Heart left ventricle (tissue), 16 donors: ENCODE results near the gene CC2D1B. TPM values are rescaled to one million over a fixed set of nuclear protein-coding genes. Genes with fewer than 3 reads are reported as not detected.

Experiments
- ATAC-seq, 4 donors: fragments of 200-7000 bp; cut with Tn5 transposase; one replicate each; pipeline ENCODE4 v1.9.1; 2020 to 2022; ENCODE audit warnings: moderate library complexity in 4 of 4, mild to moderate bottlenecking in 3 of 4, moderate number of reproducible peaks in 1 of 4
- DNase-seq, 5 donors: peaks; one replicate each; pipeline ENCODE4 v3.0.0-alpha.2; 2020
- H3K27ac ChIP-seq, 12 donors: fragments of 200-600 bp; sonication (generic) in 4 of 12; one replicate each; pipeline versions ENCODE4 v1.5.0 to v1.8.0; 2016 to 2022; ENCODE audit warnings: mild to moderate bottlenecking in 2 of 12
- H3K27me3 ChIP-seq, 9 donors: fragments of 200-600 bp; sonication (generic) in 2 of 9; one replicate each; pipeline versions ENCODE4 v1.5.1 to v1.8.0; 2016 to 2022; ENCODE audit warnings: mild to moderate bottlenecking in 3 of 9
- H3K36me3 ChIP-seq, 9 donors: fragments of 200-600 bp; sonication (generic) in 2 of 9; one replicate each; pipeline versions ENCODE4 v1.5.0 to v1.8.0; 2018 to 2022; ENCODE audit warnings: mild to moderate bottlenecking in 2 of 9
- H3K4me1 ChIP-seq, 12 donors: fragments of 200-600 bp; sonication (generic) in 4 of 12; one replicate each; pipeline versions ENCODE4 v1.5.0 to v1.8.0; 2016 to 2022; ENCODE audit warnings: mild to moderate bottlenecking in 3 of 12
- H3K4me3 ChIP-seq, 12 donors: fragments of 200-600 bp; sonication (generic) in 4 of 12; one replicate each; pipeline versions ENCODE4 v1.5.0 to v1.8.0; 2017 to 2022; ENCODE audit warnings: mild to moderate bottlenecking in 9 of 12, moderate library complexity in 4 of 12
- H3K9me3 ChIP-seq, 12 donors: fragments of 200-600 bp; sonication (generic) in 4 of 12; one replicate each; pipeline versions ENCODE4 v1.5.0 to v1.8.0; 2016 to 2022; ENCODE audit warnings: mild to moderate bottlenecking in 1 of 12
- CTCF ChIP-seq, 12 donors: fragments of 200-600 bp; sonication (generic) in 4 of 12; IDR thresholded peaks; one replicate each; pipeline versions ENCODE4 v1.5.0 to v1.8.0; 2018 to 2022; ENCODE audit warnings: antibody characterized with exemption in 12 of 12, mild to moderate bottlenecking in 5 of 12
- POLR2A ChIP-seq, 2 donors: fragments of 450-650 bp; IDR thresholded peaks; one replicate each; pipeline ENCODE4 v1.6.1; 2017; ENCODE audit warnings: antibody characterized with exemption in 2 of 2, mild to moderate bottlenecking in 2 of 2, moderate library complexity in 2 of 2
- WGBS, 4 donors: extraction: QIAGEN DNeasy Blood & Tissue Kit in 2 of 4; methylation state at CpG; one replicate each; pipeline versions ENCODE4 v1.1.5 to v1.1.7; 2013 to 2018; 5-methylcytosine and 5-hydroxymethylcytosine counted together
- intact Hi-C, 10 donors: fragments of 100-400 bp; cut with DNase I; formaldehyde crosslinking; loops; one replicate each; pipeline versions ENCODE4 v1.11.1 to v1.14.2; 2022
- polyA plus RNA-seq, 2 donors: library from polyadenylated mRNA; stranded (reverse); fragments of 200-250 nt; gene quantifications; one replicate each; pipeline ENCODE4 v1.2.3, GENCODE V29; 2013
- total RNA-seq, 9 donors: library from RNA; depleted of rRNA in 2 of 9; stranded (reverse); fragments of >200 nt in 2 of 9; fragmentation: NEBNext Ultra II Directional in 3 of 9; extraction: Animal tissue kit (Norgen Biotek cat#: 25700) in 3 of 9; gene quantifications; one replicate each; pipeline versions ENCODE4 v1.1.0 to v1.2.4, GENCODE V29; 2016 to 2023
- donor health status: ischemic (EF 13 %, LVEDD 7.1; RV severe dilation, severe dysfunction).
- donor health status: healthy with polysubstance abuse.
- donor health status: DM: no; HTN: yes; CAD: no.
- donor health status: DM: no; HTN: no; CAD: no.
- donor health status: ischemic (EF 25% LVEDD 6.9; RV normal size, moderate dysfunction).
- donor health status: ischemic (EF 25% LVEDD 5.7; RV mildly dilated, moderate dysfunction).
- donor health status: healthy.
- donor health status: DM: yes; HTN: yes; CAD: no.
- donor health status: ischemic (EF 35%, LVEDD 5.7; RV mildly dilated, moderate dysfunction).
- donor health status: nonischemic (EF 11% LVEDD 7.7; RV severe dilation, severe dysfunction).
- donor health status: DM: yes; HTN: yes; CAD: no.
- donor health status: PGD.
- donor health status: ischemic (EF 29% LVEDD 5.4; RV normal size, mild dysfunction).
- donor health status: nonischemic (EF 23%, LVEDD 6.1; RV moderate dilation, normal function).

The CC2D1B gene
- total and polyA plus RNA-seq, 11 donors: 12.3 to 25.9 (median 16.7) TPM

GRCh38 chr1:52328615-52329014 lies 37.4 kb downstream of the CC2D1B start:
- no peak for ATAC-seq
- intact Hi-C loops: no loop called here

GRCh38 chr1:52325786-52326185 lies 40.2 kb downstream of the CC2D1B start:
- TF ChIP-seq POLR2A (IDR thresholded peaks at IDR 0.05) (no peak), CTCF (IDR thresholded peaks at IDR 0.05) (no peak)
- DNase-seq (no peak), ATAC-seq (no peak)
- Histone ChIP-seq H3K9me3 (no peaks in the 10 kb centered on the region), H3K4me1 (peaks cover 0 to 4% (median 0%) of the 10 kb centered on the region in 12 donors), H3K27ac (no peak overlapping the region), H3K27me3 (no peaks in the 10 kb centered on the region), H3K36me3 (peaks cover 0 to 3% (median 0%) of the 10 kb centered on the region in 9 donors), H3K4me3 (no peak overlapping the region)
- intact Hi-C loops: no loop called here
- WGBS, 4 donors: 72 to 88% (median 76%) methylated on average over 5 of the region's 5 CpGs

More at GRCh38 chr1:52328615-52329014, 37.4 kb downstream of the CC2D1B start:
- peaks cover 0 to 4% (median 0%) of the 10 kb centered on the region in 12 donors for H3K4me1 ChIP-seq
- DNase-seq: no peak
- H3K27me3 ChIP-seq: no peaks in the 10 kb centered on the region
- TF ChIP-seq CTCF (IDR thresholded peaks at IDR 0.05): no peak
- no peak for TF ChIP-seq POLR2A (IDR thresholded peaks at IDR 0.05)
- H3K9me3 ChIP-seq: no peaks in the 10 kb centered on the region
- 97 to 99% (median 98%) methylated on average over 1 of the region's 1 CpG for WGBS, 4 donors
- no peak overlapping the region for H3K4me3 ChIP-seq
- peaks cover 0 to 10% (median 5%) of the 10 kb centered on the region in 9 donors for H3K36me3 ChIP-seq
- H3K27ac ChIP-seq: no peak overlapping the region

DNA sequence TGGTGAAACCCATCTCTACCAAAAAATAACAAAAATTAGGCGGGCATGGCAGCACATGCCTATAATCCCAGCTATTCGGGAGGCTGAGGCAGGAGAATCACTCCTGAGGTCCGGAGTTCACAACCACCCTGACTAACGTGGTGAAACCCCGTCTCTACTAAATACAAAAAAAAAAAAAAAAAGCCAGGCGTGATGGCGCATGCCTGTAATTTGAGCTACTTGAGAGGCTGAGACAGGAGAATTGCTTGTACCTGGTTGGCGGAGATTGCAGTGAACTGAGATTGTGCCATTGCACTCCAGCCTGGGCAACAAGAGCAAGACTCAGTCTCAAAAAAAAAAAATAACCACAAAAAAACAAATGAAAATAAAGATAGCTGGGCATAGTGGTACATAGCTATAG lies 42.3 kb downstream of the CC2D1B start:
- Histone ChIP-seq H3K4me3 (no peak overlapping the region), H3K36me3 (peaks cover 0 to 5% (median 0%) of the 10 kb centered on the region in 9 donors), H3K4me1 (no peaks in the 10 kb centered on the region), H3K27ac (no peak overlapping the region), H3K27me3 (no peaks in the 10 kb centered on the region), H3K9me3 (no peaks in the 10 kb centered on the region)
- ATAC-seq: no peak
- intact Hi-C loops: no loop called here
- TF ChIP-seq POLR2A (IDR thresholded peaks at IDR 0.05): no peak
- no peak for TF ChIP-seq CTCF (IDR thresholded peaks at IDR 0.05)
- WGBS, 4 donors: 91 to 96% (median 95%) methylated on average over 8 of the region's 8 CpGs
- DNase-seq: no peak

GRCh38 chr1:52321061-52321460 lies 44.9 kb downstream of the CC2D1B start:
- DNase-seq (no peak), ATAC-seq (no peak)
- intact Hi-C loops: no loop called here
- H3K4me1 ChIP-seq: no peaks in the 10 kb centered on the region
- 95 to 99% (median 97%) methylated on average over 2 of the region's 2 CpGs for WGBS, 4 donors
- H3K27ac ChIP-seq: no peak overlapping the region
- TF ChIP-seq POLR2A (IDR thresholded peaks at IDR 0.05) (no peak), CTCF (IDR thresholded peaks at IDR 0.05) (no peak)
- H3K36me3 ChIP-seq: peaks cover 0 to 9% (median 0%) of the 10 kb centered on the region in 9 donors
- H3K4me3 ChIP-seq: no peak overlapping the region
- H3K9me3 ChIP-seq: no peaks in the 10 kb centered on the region
- H3K27me3 ChIP-seq: no peaks in the 10 kb centered on the region
